Measurements from ENCODE around the gene NME3. TPM values are rescaled to one million over a fixed set of nuclear protein-coding genes. Genes with fewer than 3 reads are reported as not detected.
"Not testable (repeated sequence)": the region's sequence is repeated elsewhere in the genome, so short reads cannot be mapped to it uniquely, and the experiment has no call there.

NME3 gene
- total RNA-seq, 1 experiment from 2014 or later, result 103 TPM

DNA sequence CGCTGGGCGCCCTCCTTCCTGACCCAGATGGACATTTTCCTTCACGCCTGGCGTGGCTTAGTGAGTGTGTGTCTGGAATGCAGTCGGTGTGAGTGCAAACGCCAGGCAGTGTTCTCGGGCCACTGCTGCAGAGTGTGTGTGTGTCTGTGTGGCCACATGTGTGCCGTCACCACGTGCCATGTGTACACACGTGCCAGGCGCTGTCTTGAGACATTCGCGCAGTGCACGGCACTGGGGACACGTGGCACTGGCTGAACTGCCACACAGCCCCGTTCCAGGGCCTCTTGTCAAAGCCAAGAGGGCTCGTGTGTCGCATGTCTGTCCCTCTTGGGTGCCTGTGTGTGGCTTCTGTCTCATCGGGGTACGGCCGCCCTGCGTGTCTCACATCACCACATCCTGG, 36.5 kb downstream of the NME3 start:
- intact Hi-C loops (cut with micrococcal nuclease), result no loop called here
- Histone ChIP-seq H3K4me2 (ENCODE audit: low read length) (no peak overlapping the region), H3K9ac (ENCODE audit: low read length) (no peak overlapping the region), H3K9me3 (ENCODE audit: control insufficient read depth in 1 of 2, insufficient read depth in 1 of 2, low read depth in 1 of 2, low read length in 2 of 2) (peaks cover 0 to 12% of the 10 kb centered on the region in 2 experiments; a peak in 2 of 4 replicates), H3K4me1 (ENCODE audit: control insufficient read depth in 1 of 2, insufficient read depth in 2 of 2, low read length in 2 of 2) (no peaks in the 10 kb centered on the region), H3K36me3 (ENCODE audit: control insufficient read depth in 1 of 2, insufficient read depth in 2 of 2, low read length in 2 of 2) (peaks cover 0 to 6% of the 10 kb centered on the region in 2 experiments; a peak in 2 of 4 replicates), H3K27ac (ENCODE audit: low read depth, low read length) (peak overlapping the region; percentile 17; the same call in 1 of the 2 replicates), H2AFZ (ENCODE audit: low read depth, low read length, poor library complexity, severe bottlenecking) (no peak overlapping the region), H3K79me2 (ENCODE audit: insufficient read depth, low read length) (no peaks in the 10 kb centered on the region; the same call in 1 of the 2 replicates), H4K20me1 (ENCODE audit: insufficient read depth) (no peaks in the 10 kb centered on the region), H3K4me3 (replicated peaks in 1 of 2; ENCODE audit: low read depth in 1 of 2, low read length in 2 of 2) (no peak overlapping the region), H3K9me2 (ENCODE audit: insufficient read depth) (no peaks in the 10 kb centered on the region), H3K27me3 (ENCODE audit: insufficient read depth, low read length) (no peaks in the 10 kb centered on the region)
- BruUV-seq (replicated peaks), result no TSS peak
- no peak for TF ChIP-seq RAD21 (IDR thresholded peaks at IDR 0.05; ENCODE audit: low read depth)
- no peak for TF ChIP-seq SRF (IDR thresholded peaks at IDR 0.05; ENCODE audit: low read depth)
- TF ChIP-seq SP1 (IDR thresholded peaks at IDR 0.05; ENCODE audit: low read depth), result no peak
- no peak for TF ChIP-seq YY1 (IDR thresholded peaks at IDR 0.05; ENCODE audit: extremely low read depth, insufficient replicate concordance, low read depth, low read length)
- POLR2A ChIA-PET, result no interaction called here
- CTCF ChIA-PET, result no interaction called here
- DNase-seq (ENCODE audit: low read depth, low spot score) (no peak), ATAC-seq (no peak)
- RAD21 ChIA-PET (ENCODE audit: low non-redundant PET in 1 of 2, low total read pairs in 2 of 2, uncharacterized antibody in 2 of 2, unreplicated experiment in 2 of 2), result no interaction called here

DNA sequence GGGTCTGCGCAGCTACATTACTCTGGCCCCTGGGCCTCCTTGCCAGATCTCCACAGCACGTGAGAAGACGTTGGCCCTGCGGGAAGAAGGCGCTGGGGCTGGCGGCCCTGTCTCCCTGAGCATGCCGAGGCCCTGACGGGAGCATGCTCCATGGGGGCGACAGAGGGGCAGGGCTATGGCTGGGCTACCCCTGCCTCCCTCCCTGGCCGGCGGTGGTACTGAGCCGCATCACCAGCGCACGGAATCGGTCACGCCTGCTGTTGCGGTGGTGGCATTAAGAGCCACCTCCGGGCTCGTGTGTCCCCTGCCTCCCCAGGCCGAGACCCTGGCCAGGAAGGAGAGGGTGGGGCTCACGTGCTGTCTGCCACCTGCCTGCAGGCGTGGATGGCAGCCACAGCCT, 37.2 kb downstream of the NME3 start:
- DNase-seq (ENCODE audit: low read depth, low spot score) (no peak), ATAC-seq (no peak)
- Histone ChIP-seq H2AFZ (ENCODE audit: low read depth, low read length, poor library complexity, severe bottlenecking) (no peak overlapping the region), H3K9me2 (ENCODE audit: insufficient read depth) (no peaks in the 10 kb centered on the region), H4K20me1 (ENCODE audit: insufficient read depth) (no peaks in the 10 kb centered on the region), H3K4me3 (replicated peaks in 1 of 2; ENCODE audit: low read depth in 1 of 2, low read length in 2 of 2) (no peak overlapping the region), H3K9ac (ENCODE audit: low read length) (no peak overlapping the region), H3K4me1 (ENCODE audit: control insufficient read depth in 1 of 2, insufficient read depth in 2 of 2, low read length in 2 of 2) (no peaks in the 10 kb centered on the region), H3K36me3 (ENCODE audit: control insufficient read depth in 1 of 2, insufficient read depth in 2 of 2, low read length in 2 of 2) (peaks cover 0 to 6% of the 10 kb centered on the region in 2 experiments; a peak in 2 of 4 replicates), H3K4me2 (ENCODE audit: low read length) (no peak overlapping the region), H3K79me2 (ENCODE audit: insufficient read depth, low read length) (no peaks in the 10 kb centered on the region; the same call in 1 of the 2 replicates), H3K27ac (ENCODE audit: low read depth, low read length) (no peak overlapping the region), H3K9me3 (ENCODE audit: control insufficient read depth in 1 of 2, insufficient read depth in 1 of 2, low read depth in 1 of 2, low read length in 2 of 2) (peaks cover 0 to 12% of the 10 kb centered on the region in 2 experiments; a peak in 2 of 4 replicates), H3K27me3 (ENCODE audit: insufficient read depth, low read length) (no peaks in the 10 kb centered on the region)
- CTCF ChIA-PET, result no interaction called here
- RAD21 ChIA-PET (ENCODE audit: low non-redundant PET in 1 of 2, low total read pairs in 2 of 2, uncharacterized antibody in 2 of 2, unreplicated experiment in 2 of 2), result no interaction called here
- POLR2A ChIA-PET, result no interaction called here
- intact Hi-C loops (cut with micrococcal nuclease), result no loop called here
- TF ChIP-seq ZNF274 (IDR thresholded peaks at IDR 0.05; ENCODE audit: low read depth, low read length) (no peak), YY1 (IDR thresholded peaks at IDR 0.05; ENCODE audit: extremely low read depth, insufficient replicate concordance, low read depth, low read length) (no peak), SRF (IDR thresholded peaks at IDR 0.05; ENCODE audit: low read depth) (no peak), EZH2phosphoT487 (IDR thresholded peaks at IDR 0.05; ENCODE audit: borderline replicate concordance) (no peak), EZH2 (IDR thresholded peaks at IDR 0.05) (no peak), ELF1 (IDR thresholded peaks at IDR 0.05; ENCODE audit: borderline replicate concordance, low read depth) (no peak)
- TF ChIP-seq, protein P1, sequence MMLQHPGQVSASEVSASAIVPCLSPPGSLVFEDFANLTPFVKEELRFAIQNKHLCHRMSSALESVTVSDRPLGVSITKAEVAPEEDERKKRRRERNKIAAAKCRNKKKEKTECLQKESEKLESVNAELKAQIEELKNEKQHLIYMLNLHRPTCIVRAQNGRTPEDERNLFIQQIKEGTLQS (IDR thresholded peaks at IDR 0.05), result no peak
- TF ChIP-seq, protein P2, sequence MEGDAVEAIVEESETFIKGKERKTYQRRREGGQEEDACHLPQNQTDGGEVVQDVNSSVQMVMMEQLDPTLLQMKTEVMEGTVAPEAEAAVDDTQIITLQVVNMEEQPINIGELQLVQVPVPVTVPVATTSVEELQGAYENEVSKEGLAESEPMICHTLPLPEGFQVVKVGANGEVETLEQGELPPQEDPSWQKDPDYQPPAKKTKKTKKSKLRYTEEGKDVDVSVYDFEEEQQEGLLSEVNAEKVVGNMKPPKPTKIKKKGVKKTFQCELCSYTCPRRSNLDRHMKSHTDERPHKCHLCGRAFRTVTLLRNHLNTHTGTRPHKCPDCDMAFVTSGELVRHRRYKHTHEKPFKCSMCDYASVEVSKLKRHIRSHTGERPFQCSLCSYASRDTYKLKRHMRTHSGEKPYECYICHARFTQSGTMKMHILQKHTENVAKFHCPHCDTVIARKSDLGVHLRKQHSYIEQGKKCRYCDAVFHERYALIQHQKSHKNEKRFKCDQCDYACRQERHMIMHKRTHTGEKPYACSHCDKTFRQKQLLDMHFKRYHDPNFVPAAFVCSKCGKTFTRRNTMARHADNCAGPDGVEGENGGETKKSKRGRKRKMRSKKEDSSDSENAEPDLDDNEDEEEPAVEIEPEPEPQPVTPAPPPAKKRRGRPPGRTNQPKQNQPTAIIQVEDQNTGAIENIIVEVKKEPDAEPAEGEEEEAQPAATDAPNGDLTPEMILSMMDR (IDR thresholded peaks at IDR 0.05 in 2 of 3, conservative IDR thresholded peaks at IDR 0.05 in 1 of 3; ENCODE audit: borderline replicate concordance in 1 of 3, insufficient read depth in 1 of 3, low read depth in 2 of 3, low read length in 2 of 3), result no peak
- BruUV-seq (replicated peaks), result no TSS peak

DNA sequence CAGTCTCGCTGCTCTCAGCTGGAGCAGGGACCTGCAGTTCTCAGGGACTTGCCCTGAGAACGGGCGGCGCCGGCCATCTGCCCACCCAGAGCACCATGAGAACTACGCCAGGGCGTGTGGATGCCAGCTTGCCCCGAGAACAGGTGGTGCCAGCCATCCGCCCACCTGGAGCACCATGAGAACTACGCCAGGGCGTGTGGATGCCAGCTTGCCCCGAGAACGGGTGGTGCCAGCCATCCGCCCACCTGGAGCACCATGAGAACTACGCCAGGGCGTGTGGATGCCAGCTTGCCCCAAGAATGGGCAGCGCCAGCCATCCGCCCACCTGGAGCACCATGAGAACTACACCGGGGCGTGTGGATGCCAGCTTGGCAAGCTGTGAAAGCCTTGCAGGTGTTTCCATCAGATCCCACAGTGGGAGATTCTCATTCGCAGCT, 38.8 kb downstream of the NME3 start:
- H3K4me3 ChIP-seq (replicated peaks in 1 of 2; ENCODE audit: low read depth in 1 of 2, low read length in 2 of 2); ATAC-seq; DNase-seq (ENCODE audit: low read depth, low spot score); H3K4me1 ChIP-seq (ENCODE audit: control insufficient read depth in 1 of 2, insufficient read depth in 2 of 2, low read length in 2 of 2); H3K27ac ChIP-seq (ENCODE audit: low read depth, low read length); RAD21 ChIA-PET (ENCODE audit: low non-redundant PET in 1 of 2, low total read pairs in 2 of 2, uncharacterized antibody in 2 of 2, unreplicated experiment in 2 of 2); H3K36me3 ChIP-seq (ENCODE audit: control insufficient read depth in 1 of 2, insufficient read depth in 2 of 2, low read length in 2 of 2); BruUV-seq (replicated peaks); H3K9me2 ChIP-seq (ENCODE audit: insufficient read depth); H2AFZ ChIP-seq (ENCODE audit: low read depth, low read length, poor library complexity, severe bottlenecking); intact Hi-C loops (cut with micrococcal nuclease); H3K9ac ChIP-seq (ENCODE audit: low read length); H4K20me1 ChIP-seq (ENCODE audit: insufficient read depth); H3K27me3 ChIP-seq (ENCODE audit: insufficient read depth, low read length); H3K79me2 ChIP-seq (ENCODE audit: insufficient read depth, low read length); H3K4me2 ChIP-seq (ENCODE audit: low read length): not testable (repeated sequence)
- ChIA-PET POLR2A (interaction anchor here (0.5 kb wide), 1 partner anchor 364 kb away, joined by 4 read pairs; no protein-coding TSS in a partner anchor), CTCF (interaction anchor here (0.6 to 1.1 kb wide), 2 partner anchors 9 to 26 kb away, joined by 3 to 4 read pairs; partner anchors contain the start of gene MAPK8IP3)
- peaks cover 0 to 12% of the 10 kb centered on the region in 2 experiments; a peak in 1 of 4 replicates for H3K9me3 ChIP-seq (ENCODE audit: control insufficient read depth in 1 of 2, insufficient read depth in 1 of 2, low read depth in 1 of 2, low read length in 2 of 2)
